Heart right ventricle (tissue), 16 donors: Measurements from ENCODE around the gene EPC2. TPM values are rescaled to one million over a fixed set of nuclear protein-coding genes. Genes with fewer than 3 reads are reported as not detected.

Experiments
- ATAC-seq, 8 donors: fragments of 200-7000 bp; cut with Tn5 transposase; one replicate each; pipeline ENCODE4 v1.9.1; 2020; ENCODE audit warnings: mild to moderate bottlenecking in 8 of 8, moderate library complexity in 8 of 8, moderate number of reproducible peaks in 1 of 8
- DNase-seq, 2 donors: peaks; one replicate each; pipeline ENCODE4 v3.0.0-alpha.2; 2020
- H3K27ac ChIP-seq, 10 donors: fragments of 200-600 bp; sonication (generic) in 2 of 10; one replicate each; pipeline versions ENCODE4 v1.5.0 to v1.8.0; 2020 to 2022; ENCODE audit warnings: mild to moderate bottlenecking in 3 of 10
- H3K27me3 ChIP-seq, 7 donors: fragments of 200-600 bp; one replicate each; pipeline ENCODE4 v1.8.0; 2021 to 2022; ENCODE audit warnings: mild to moderate bottlenecking in 2 of 7
- H3K36me3 ChIP-seq, 9 donors: fragments of 200-600 bp; sonication (generic) in 1 of 9; one replicate each; pipeline versions ENCODE4 v1.5.0 to v1.8.0; 2020 to 2022; ENCODE audit warnings: mild to moderate bottlenecking in 2 of 9
- H3K4me1 ChIP-seq, 9 donors: fragments of 200-600 bp; sonication (generic) in 1 of 9; one replicate each; pipeline versions ENCODE4 v1.5.0 to v1.8.0; 2020 to 2022; ENCODE audit warnings: mild to moderate bottlenecking in 4 of 9
- H3K4me3 ChIP-seq, 10 donors: fragments of 200-600 bp; sonication (generic) in 2 of 10; one replicate each; pipeline versions ENCODE4 v1.5.0 to v1.8.0; 2020 to 2022; ENCODE audit warnings: mild to moderate bottlenecking in 7 of 10, moderate library complexity in 2 of 10
- H3K9me3 ChIP-seq, 11 donors: fragments of 200-600 bp in 10 of 11; sonication (generic) in 2 of 11; one replicate each; pipeline versions ENCODE4 v1.5.0 to v1.8.0; 2013 to 2022; ENCODE audit warnings: mild to moderate bottlenecking in 2 of 11, control low read depth in 1 of 11, moderate library complexity in 1 of 11
- CTCF ChIP-seq, 9 donors: fragments of 200-600 bp; sonication (generic) in 2 of 9; IDR thresholded peaks; one replicate each; pipeline versions ENCODE4 v1.5.0 to v1.8.0; 2021 to 2022; ENCODE audit warnings: antibody characterized with exemption in 9 of 9, mild to moderate bottlenecking in 5 of 9, moderate library complexity in 1 of 9
- WGBS, 2 donors: extraction: QIAGEN DNeasy Blood & Tissue Kit; methylation state at CpG; one replicate each; pipeline ENCODE4 v1.1.7; 2013; ENCODE audit warnings: inconsistent platforms in 1 of 2; 5-methylcytosine and 5-hydroxymethylcytosine counted together
- intact Hi-C, 10 donors: fragments of 100-400 bp; cut with DNase I; formaldehyde crosslinking; loops; one replicate each; pipeline versions ENCODE4 v1.11.1 to v1.14.2; 2022
- long read RNA-seq, 3 donors: library from polyadenylated mRNA; unstranded; transcript quantifications; one replicate each; pipeline ENCODE4 v2.0.0, GENCODE V29; 2020 to 2021
- polyA plus RNA-seq, 2 donors: library from polyadenylated mRNA; stranded (reverse); fragments of 200-250 nt; gene quantifications; one replicate each; pipeline ENCODE4 v1.2.3, GENCODE V29; 2013
- total RNA-seq, 10 donors: library from RNA; stranded (reverse); fragmentation: NEBNext Ultra II Directional in 3 of 10; extraction: Animal tissue kit (Norgen Biotek cat#: 25700) in 3 of 10; gene quantifications; one replicate each; pipeline versions ENCODE4 v1.2.1 to v1.2.4, GENCODE V29; 2021 to 2023
- donor health status: Arrhythmogenic right ventricular cardiomyopathy.
- donor health status: ischemic (EF 13 %, LVEDD 7.1; RV severe dilation, severe dysfunction).
- donor health status: healthy with polysubstance abuse.
- donor health status: DM: no; HTN: yes; CAD: no.
- donor health status: DM: no; HTN: no; CAD: no.
- donor health status: ischemic (EF 25% LVEDD 6.9; RV normal size, moderate dysfunction).
- donor health status: ischemic (EF 25% LVEDD 5.7; RV mildly dilated, moderate dysfunction).
- donor health status: healthy.
- donor health status: DM: yes; HTN: yes; CAD: no.
- donor health status: Ischemic cardiomyopathy.
- donor health status: ischemic (EF 35%, LVEDD 5.7; RV mildly dilated, moderate dysfunction).
- donor health status: nonischemic (EF 11% LVEDD 7.7; RV severe dilation, severe dysfunction).
- donor health status: DM: yes; HTN: yes; CAD: no.
- donor health status: PGD.
- donor health status: ischemic (EF 29% LVEDD 5.4; RV normal size, mild dysfunction).
- donor health status: nonischemic (EF 23%, LVEDD 6.1; RV moderate dilation, normal function).

EPC2 gene
- total RNA-seq, result 10 to 100 TPM; 14.2 to 28.8 (median 21.4) TPM
- polyA plus RNA-seq, result 1 to 10 TPM; 5.5 to 6.0 TPM
- long read RNA-seq, donor 1, partial matches to known transcripts, result 3 of 3 reads
- long read RNA-seq, donor 1, other reads (novel, unspliced or antisense), result 0 of 3 reads
- long read RNA-seq, donor 2, partial matches to known transcripts, result 0 of 2 reads
- long read RNA-seq, donor 2, other reads (novel, unspliced or antisense), result 1 of 2 reads
- long read RNA-seq, donor 3, partial matches to known transcripts, result 1 of 2 reads
- long read RNA-seq, donor 3, other reads (novel, unspliced or antisense), result 1 of 2 reads

GRCh38 chr2:148643998-148644882, at the start of gene EPC2:
TSS of gene EPC2 (plus strand) at chr2:148644751. CDS start at chr2:148645018, 267 bp downstream.
- no peak for TF ChIP-seq CTCF (IDR thresholded peaks at IDR 0.05)
- H3K9me3 ChIP-seq, result no peaks in the 10 kb centered on the region
- intact Hi-C loops, result loop anchor here in 6 of 10 donors (2.0 to 10.0 kb wide), 4 partner anchors 77 to 351 kb away; no protein-coding TSS in a partner anchor
- H3K4me3 ChIP-seq, result peak within 1 kb of the TSS; percentile 77 to 97 (median 89)
- H3K4me1 ChIP-seq, result peaks cover 0 to 48% (median 32%) of the 10 kb centered on the region in 9 donors
- ATAC-seq (peak; percentile 86 to 97 (median 90)), DNase-seq (peak; percentile 88 to 92)
- WGBS, 2 donors, result 0 to 1% methylated on average over 67 to 83 of the region's 94 CpGs
- no peaks in the 10 kb centered on the region for H3K36me3 ChIP-seq
- H3K27me3 ChIP-seq, result no peaks in the 10 kb centered on the region
- peak within 1 kb of the TSS; percentile 99 to 100 (median 100) for H3K27ac ChIP-seq

GRCh38 chr2:148596018-148596417, 48.5 kb upstream of the EPC2 start:
- no peak overlapping the region for H3K4me3 ChIP-seq
- intact Hi-C loops, result no loop called here
- WGBS, 2 donors, result 87% methylated on average over 4 of the region's 4 CpGs

GRCh38 chr2:148599109-148599991, 45.2 kb upstream of the EPC2 start:
- no peak for TF ChIP-seq CTCF (IDR thresholded peaks at IDR 0.05)
- intact Hi-C loops, result no loop called here
- Histone ChIP-seq H3K27me3 (no peaks in the 10 kb centered on the region), H3K27ac (no peak overlapping the region), H3K36me3 (no peaks in the 10 kb centered on the region), H3K4me3 (no peak overlapping the region), H3K9me3 (peaks cover 0 to 29% (median 6%) of the 10 kb centered on the region in 11 donors), H3K4me1 (no peaks in the 10 kb centered on the region)
- no peak for ATAC-seq
- DNase-seq, result no peak
- WGBS, 2 donors, result 65 to 69% methylated on average over 4 of the region's 4 CpGs

More at GRCh38 chr2:148596018-148596417, 48.5 kb upstream of the EPC2 start:
- no peak for TF ChIP-seq CTCF (IDR thresholded peaks at IDR 0.05)
- no peaks in the 10 kb centered on the region for H3K36me3 ChIP-seq
- no peaks in the 10 kb centered on the region for H3K4me1 ChIP-seq
- DNase-seq, result no peak
- no peak for ATAC-seq
- no peak overlapping the region for H3K27ac ChIP-seq
- H3K9me3 ChIP-seq, result peaks cover 0 to 15% (median 5%) of the 10 kb centered on the region in 11 donors
- no peaks in the 10 kb centered on the region for H3K27me3 ChIP-seq
